GM23338 (cell line): ENCODE data around the gene PHYHIPL. TPM values are rescaled to one million over a fixed set of nuclear protein-coding genes. Genes with fewer than 3 reads are reported as not detected.

Source experiments
- ATAC-seq: fragments of 200-7000 bp; cut with Tn5 transposase; 3 replicates; pipeline ENCODE4 v1.9.1; 2020
- DNase-seq: peaks from one replicate; pipeline ENCODE4 v3.0.0-alpha.2; 2015; ENCODE audit warnings: low spot score
- H2AFZ ChIP-seq: fragments of 200-600 bp; sonication (generic); 2 replicates; pipeline ENCODE4 v1.8.0; 2016; ENCODE audit warnings: antibody characterized with exemption, mild to moderate bottlenecking, moderate library complexity
- H3F3A ChIP-seq: fragments of 200-600 bp; sonication (generic); replicated peaks from 2 replicates; pipeline ENCODE4 v1.8.0; 2017; ENCODE audit warnings: antibody characterized with exemption, mixed run types, low read depth
- H3K27ac ChIP-seq: fragments of 200-600 bp; sonication (generic); 2 replicates; pipeline ENCODE4 v1.6.1; 2016; ENCODE audit warnings: low read depth
- H3K27me3 ChIP-seq: fragments of 200-600 bp; sonication (generic); 2 replicates; pipeline ENCODE4 v1.8.0; 2016; ENCODE audit warnings: mild to moderate bottlenecking, mixed run types, moderate library complexity; ENCODE audit not compliant: insufficient read depth
- H3K36me3 ChIP-seq: fragments of 200-600 bp; sonication (generic); 2 replicates; pipeline ENCODE4 v1.8.0; 2016; ENCODE audit warnings: mild to moderate bottlenecking; ENCODE audit not compliant: insufficient read depth
- H3K4me1 ChIP-seq: fragments of 200-600 bp; sonication (generic); 2 replicates; pipeline ENCODE4 v1.8.0; 2016; ENCODE audit warnings: mild to moderate bottlenecking, moderate library complexity; ENCODE audit not compliant: insufficient read depth
- H3K4me2 ChIP-seq: fragments of 200-600 bp; sonication (generic); 2 replicates; pipeline ENCODE4 v1.7.1; 2017; ENCODE audit warnings: mixed run types
- H3K4me3 ChIP-seq: fragments of 200-600 bp; sonication (generic); 2 replicates; pipeline ENCODE4 v1.6.1; 2016; ENCODE audit warnings: mixed run types
- H3K79me2 ChIP-seq: fragments of 200-600 bp; sonication (generic); replicated peaks from 2 replicates; pipeline ENCODE4 v1.8.0; 2017; ENCODE audit warnings: mild to moderate bottlenecking; ENCODE audit not compliant: insufficient read depth
- H3K9me2 ChIP-seq: fragments of 200-600 bp; sonication (generic); 2 replicates; pipeline ENCODE4 v1.8.0; 2017; ENCODE audit not compliant: insufficient read depth
- H4K20me1 ChIP-seq: fragments of 200-600 bp; sonication (generic); replicated peaks from 2 replicates; pipeline ENCODE4 v1.8.0; 2017; ENCODE audit warnings: mild to moderate bottlenecking; ENCODE audit not compliant: insufficient read depth
- H3K27ac Mint-ChIP-seq: 2 replicates; pipeline ENCODE4 v1.8.0; 2020; ENCODE audit warnings: inconsistent platforms, mild to moderate bottlenecking, moderate library complexity, mixed read lengths
- H3K27me3 Mint-ChIP-seq: 3 replicates; pipeline ENCODE4 v1.8.0; 2022; ENCODE audit warnings: low read depth, mild to moderate bottlenecking, moderate library complexity, mixed read lengths, inconsistent platforms; ENCODE audit not compliant: insufficient read depth, poor library complexity
- H3K36me3 Mint-ChIP-seq: 3 replicates; pipeline ENCODE4 v1.8.0; 2021; ENCODE audit warnings: low read depth, mild to moderate bottlenecking, inconsistent platforms, moderate library complexity, mixed read lengths
- H3K4me1 Mint-ChIP-seq: 3 replicates; pipeline ENCODE4 v1.8.0; 2020; ENCODE audit warnings: mild to moderate bottlenecking, inconsistent platforms, mixed read lengths
- H3K4me3 Mint-ChIP-seq: 3 replicates; pipeline ENCODE4 v1.8.0; 2021; ENCODE audit warnings: moderate library complexity, mild to moderate bottlenecking, inconsistent platforms, mixed read lengths
- H3K9me3 Mint-ChIP-seq: 3 replicates; pipeline ENCODE4 v1.8.0; 2020; ENCODE audit warnings: moderate library complexity, mild to moderate bottlenecking, inconsistent platforms, mixed read lengths
- CREB1 ChIP-seq: fragments of 250-450 bp; sonication (Bioruptor Pico); IDR thresholded peaks from 2 replicates; pipeline ENCODE4 v1.5.0; 2020; ENCODE audit warnings: low read depth, mild to moderate bottlenecking, moderate library complexity
- CTCF ChIP-seq, 2 experiments: fragments of 200-600 bp in 1 of 2; sonication (generic) in 1 of 2; conservative IDR thresholded peaks; 2 replicates each; pipeline versions ENCODE4 v1.5.1 to v1.6.1; 2016 to 2017; ENCODE audit warnings: antibody characterized with exemption in 2 of 2, low read depth in 2 of 2, mild to moderate bottlenecking in 2 of 2, moderate library complexity in 1 of 2
- ETS1 ChIP-seq: IDR thresholded peaks from 2 replicates; pipeline ENCODE4 v1.6.1; 2016; ENCODE audit warnings: antibody characterized with exemption
- EZH2 ChIP-seq: fragments of 200-600 bp; sonication (generic); IDR thresholded peaks from one replicate; pipeline ENCODE4 v1.8.0; 2017; ENCODE audit warnings: antibody characterized with exemption, mild to moderate bottlenecking, low read depth; ENCODE audit not compliant: unreplicated experiment
- EZH2phosphoT487 ChIP-seq: fragments of 200-600 bp; sonication (generic); IDR thresholded peaks from one replicate; pipeline ENCODE4 v1.8.1; 2018; ENCODE audit warnings: antibody characterized with exemption; ENCODE audit not compliant: unreplicated experiment
- NANOG ChIP-seq: IDR thresholded peaks from 2 replicates; pipeline ENCODE4 v1.6.1; 2016; ENCODE audit warnings: antibody characterized with exemption, borderline replicate concordance
- POLR2AphosphoS5 ChIP-seq: IDR thresholded peaks from 2 replicates; pipeline ENCODE4 v1.6.1; 2016; ENCODE audit warnings: antibody characterized with exemption, low read depth
- REST ChIP-seq: IDR thresholded peaks from one replicate; pipeline ENCODE4 v1.6.1; 2018; ENCODE audit warnings: antibody characterized with exemption; ENCODE audit not compliant: unreplicated experiment
- STAT1 ChIP-seq: IDR thresholded peaks from one replicate; pipeline ENCODE4 v1.6.1; 2016; ENCODE audit warnings: antibody characterized with exemption; ENCODE audit not compliant: unreplicated experiment
- ZNF114 ChIP-seq: fragments of 250-450 bp; sonication (Bioruptor Pico); IDR thresholded peaks from 2 replicates; pipeline ENCODE4 v1.5.0; 2020; ENCODE audit warnings: mild to moderate bottlenecking, moderate library complexity
- ZNF331 ChIP-seq: fragments of 250-450 bp; sonication (Bioruptor Pico); IDR thresholded peaks from 2 replicates; pipeline ENCODE4 v1.5.0; 2020; ENCODE audit warnings: low read depth, mild to moderate bottlenecking, moderate library complexity
- ZNF462 ChIP-seq: fragments of 250-450 bp; sonication (Bioruptor Pico); IDR thresholded peaks from 2 replicates; pipeline ENCODE4 v1.5.0; 2020; ENCODE audit warnings: mild to moderate bottlenecking, moderate library complexity
- polyA plus RNA-seq: library from polyadenylated mRNA; unstranded; fragments of >200 nt; fragmentation: Nextera tagmentation; extraction: Ambion mirVana; gene quantifications from 2 replicates; pipeline ENCODE4 v1.2.1, GENCODE V29; 2016
- total RNA-seq: library from RNA; depleted of rRNA; stranded (reverse); fragments of >200 nt; shearing (Covaris generic); gene quantifications from 2 replicates; pipeline ENCODE4 v1.2.3, GENCODE V29; 2014

The PHYHIPL gene
- total and polyA plus RNA-seq, 2 experiments from 2014 or later, result 0.24 to 0.27 TPM

- Mint-ChIP-seq H3K36me3 (no peaks in the 10 kb centered on the region), H3K27me3 (peaks cover 26% of the 10 kb centered on the region), H3K4me3 (no peak overlapping the region), H3K4me1 (peaks cover 4% of the 10 kb centered on the region; the same call in 1 of the 3 replicates), H3K9me3 (no peaks in the 10 kb centered on the region), H3K27ac (no peak overlapping the region)
- H3K27ac ChIP-seq, result no peak overlapping the region
- H3K4me1 ChIP-seq, result no peaks in the 10 kb centered on the region; the same call in 1 of the 2 replicates
- no peaks in the 10 kb centered on the region for H4K20me1 ChIP-seq
- no peak overlapping the region for H3K4me3 ChIP-seq
- no peak overlapping the region for H2AFZ ChIP-seq
- H3K36me3 ChIP-seq, result no peaks in the 10 kb centered on the region
- H3K79me2 ChIP-seq, result no peaks in the 10 kb centered on the region
- no peak for TF ChIP-seq EZH2
- no peak for TF ChIP-seq ETS1
- no peak for TF ChIP-seq ZNF462 (CRISPR knock-in tag)
- TF ChIP-seq EZH2phosphoT487, result no peak
- TF ChIP-seq NANOG, result no peak
- TF ChIP-seq STAT1, result no peak
- no peak for TF ChIP-seq CTCF (conservative IDR thresholded peaks at IDR 0.05; ENCODE audit: low read depth in 2 of 2)
- no peak for TF ChIP-seq CREB1 (CRISPR knock-in tag)
- TF ChIP-seq ZNF114, result no peak
- no peak for TF ChIP-seq POLR2AphosphoS5
- no peak for TF ChIP-seq REST
- TF ChIP-seq ZNF331 (CRISPR knock-in tag), result no peak
- ATAC-seq, result no peak
- H3K9me2 ChIP-seq, result no peaks in the 10 kb centered on the region
- peaks cover 34% of the 10 kb centered on the region for H3K27me3 ChIP-seq
- H3F3A ChIP-seq, result no peaks in the 10 kb centered on the region
- DNase-seq, result no peak
- no peak overlapping the region for H3K4me2 ChIP-seq
Measured at GRCh38 chr10:59172567-59172966, 3.9 kb upstream of the PHYHIPL start.
